NCI-H187 (cell line): ENCODE measurements around the gene OR2T1.
"Not testable (repeated sequence)": the region's sequence is repeated elsewhere in the genome, so short reads cannot be mapped to it uniquely, and the experiment has no call there.

Experiments
- DNase-seq, 2 experiments: peaks; one replicate each; lab custom pipeline; 2025; lab: John Stamatoyannopoulos, UW

OR2T1 gene, protein sequence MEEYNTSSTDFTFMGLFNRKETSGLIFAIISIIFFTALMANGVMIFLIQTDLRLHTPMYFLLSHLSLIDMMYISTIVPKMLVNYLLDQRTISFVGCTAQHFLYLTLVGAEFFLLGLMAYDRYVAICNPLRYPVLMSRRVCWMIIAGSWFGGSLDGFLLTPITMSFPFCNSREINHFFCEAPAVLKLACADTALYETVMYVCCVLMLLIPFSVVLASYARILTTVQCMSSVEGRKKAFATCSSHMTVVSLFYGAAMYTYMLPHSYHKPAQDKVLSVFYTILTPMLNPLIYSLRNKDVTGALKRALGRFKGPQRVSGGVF

GRCh38 chr1:248402748-248403147 is at the start of gene OR2T1:
Gene OR2T1, plus strand, starts transcription at chr1:248403048. Its CDS starts 3,100 bp downstream, at chr1:248406148.
- DNase-seq = no peak

- DNase-seq = no peak
These were observed 43.4 kb upstream of the OR2T1 start for GRCh38 chr1:248359415-248359814.

DNA sequence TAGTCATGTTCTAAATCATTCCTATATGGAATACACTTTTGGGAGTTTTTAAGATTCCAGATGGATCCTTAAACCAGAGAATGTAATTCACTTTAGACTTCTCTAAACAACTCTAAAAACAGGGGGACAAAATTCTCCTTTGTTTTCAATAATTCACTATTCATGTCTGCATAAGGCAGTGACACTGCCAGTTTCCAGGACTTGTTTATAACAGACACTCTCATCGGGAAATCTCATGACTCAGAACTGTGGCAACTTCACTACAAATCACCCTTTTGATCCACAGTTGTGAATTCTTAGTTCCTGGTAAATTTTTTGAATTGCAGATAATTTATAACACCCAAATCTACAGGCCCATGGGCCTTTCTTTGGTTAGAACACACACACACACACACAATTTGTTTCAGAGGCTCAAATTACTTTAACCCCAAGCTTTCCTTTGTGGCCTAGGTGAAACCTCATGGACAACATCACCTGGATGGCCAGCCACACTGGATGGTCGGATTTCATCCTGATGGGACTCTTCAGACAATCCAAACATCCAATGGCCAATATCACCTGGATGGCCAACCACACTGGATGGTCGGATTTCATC is 41.6 kb upstream of the OR2T1 start, which contains the start of gene OR2T4:
Gene OR2T4 (plus strand): TSS at position 545 of the 595 bp plus-strand sequence. CDS start 0 bp downstream, at position 545.
- no peak for DNase-seq

DNA sequence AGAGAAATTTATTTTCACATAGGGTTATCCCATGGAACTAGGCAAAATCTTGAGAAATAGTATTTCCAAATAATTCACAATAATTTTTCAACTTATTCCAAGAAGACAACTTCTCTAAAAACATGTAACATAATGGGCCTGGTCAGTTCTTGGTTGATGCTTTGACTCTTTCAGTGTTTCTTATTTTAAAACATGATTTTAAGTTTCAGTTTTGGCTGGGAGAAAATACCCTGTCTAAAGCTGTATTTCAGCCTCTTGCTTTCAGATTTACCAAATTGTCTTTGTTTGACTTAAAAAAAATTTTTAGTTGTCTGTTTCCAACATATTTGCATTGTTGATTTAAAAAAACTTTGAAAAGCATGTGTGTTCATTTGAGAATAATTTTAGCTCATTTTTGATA is 36.2 kb upstream of the OR2T1 start:
- DNase-seq = no peak

- no peak for DNase-seq
These were observed 30.5 kb upstream of the OR2T1 start for GRCh38 chr1:248372394-248372793.

DNA sequence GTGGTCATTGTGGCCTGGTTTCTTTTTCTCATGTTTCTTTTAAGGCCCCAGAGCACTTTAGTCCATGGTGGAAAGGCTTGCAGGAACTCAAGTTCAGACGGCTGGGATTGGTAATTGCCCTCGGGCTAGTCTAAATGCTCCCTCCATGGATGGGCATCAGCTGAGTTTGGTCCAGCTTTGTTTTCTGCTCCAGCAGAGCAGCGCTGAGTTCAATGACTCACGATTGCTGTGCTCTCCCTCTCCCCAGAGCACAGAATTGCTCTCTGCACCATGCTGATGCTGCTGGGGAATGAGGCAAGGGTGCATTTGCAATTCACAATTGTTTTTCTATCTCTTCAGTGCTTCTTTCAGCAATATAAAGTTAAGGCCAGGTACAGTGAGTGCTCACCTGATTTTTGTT is 29.1 kb upstream of the OR2T1 start:
- DNase-seq = no peak

DNA sequence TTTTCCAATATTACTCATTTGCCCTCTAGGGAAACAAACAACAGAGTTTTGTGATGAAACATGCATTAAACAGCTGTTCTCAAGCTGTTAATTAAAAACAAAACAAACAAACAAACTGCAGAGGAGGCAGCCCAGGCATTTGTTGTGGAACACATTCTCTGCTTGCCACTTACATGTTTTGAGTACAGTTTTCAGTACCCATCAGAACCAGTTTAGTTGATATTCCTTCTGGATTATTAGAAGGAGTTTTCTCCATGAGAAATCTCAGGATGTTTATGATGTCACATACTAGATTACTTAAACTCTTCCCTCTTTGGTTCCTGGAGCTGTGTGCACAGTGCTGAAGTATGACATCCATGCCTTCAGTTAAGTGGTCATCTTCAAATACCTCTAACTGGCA is 27.4 kb upstream of the OR2T1 start, which contains the start of gene OR2T6:
Gene OR2T6 (plus strand): TSS at position 301 of the 400 bp plus-strand sequence. CDS start 11,863 bp downstream, outside the sequence.
- DNase-seq = no peak

DNA sequence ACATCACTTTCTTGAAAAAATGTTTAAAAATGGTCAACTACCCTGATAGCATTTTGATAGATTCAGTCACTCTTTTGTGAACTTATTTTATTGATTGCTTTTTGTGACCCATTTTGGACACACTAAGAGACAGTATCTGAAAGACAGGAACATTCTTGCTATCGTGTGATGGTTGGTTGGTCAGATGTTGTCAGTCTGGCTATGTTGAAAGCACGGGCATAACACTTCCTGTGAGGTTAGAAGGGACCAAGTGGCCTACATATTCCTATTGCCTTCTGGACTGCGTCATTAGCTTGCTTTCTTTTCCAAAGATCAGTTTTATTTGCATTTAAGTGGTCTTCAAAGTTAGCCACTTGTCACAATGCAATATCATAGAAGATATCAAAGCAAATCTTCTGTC is 25.9 kb upstream of the OR2T1 start:
- DNase-seq = no peak

GRCh38 chr1:248380854-248381253 is 22.0 kb upstream of the OR2T1 start:
- no peak for DNase-seq

- DNase-seq = no peak
These were observed 14.4 kb upstream of the OR2T1 start for GRCh38 chr1:248388426-248388825.

GRCh38 chr1:248393050-248393449 is 9.8 kb upstream of the OR2T1 start:
- no peak for DNase-seq

DNA sequence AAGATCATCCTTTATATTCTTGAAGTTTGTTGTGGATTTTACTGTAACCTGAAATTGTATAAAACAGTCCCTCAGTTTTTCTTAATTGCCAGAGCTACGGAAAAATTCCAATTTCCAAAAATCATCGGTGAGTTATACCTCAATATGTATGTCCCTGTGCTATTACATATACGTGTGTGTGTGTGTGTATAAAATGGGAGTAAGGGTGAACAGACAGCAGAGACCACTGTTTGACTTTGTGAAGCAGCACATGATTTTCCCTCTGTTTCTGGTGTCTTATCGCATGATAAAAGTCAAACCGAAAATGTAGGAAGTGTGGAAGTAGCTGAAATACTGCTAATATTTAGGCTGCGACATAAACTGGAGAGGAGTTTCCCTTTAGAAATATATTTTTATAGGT is 1.2 kb downstream of the OR2T1 start:
- no peak for DNase-seq

DNA sequence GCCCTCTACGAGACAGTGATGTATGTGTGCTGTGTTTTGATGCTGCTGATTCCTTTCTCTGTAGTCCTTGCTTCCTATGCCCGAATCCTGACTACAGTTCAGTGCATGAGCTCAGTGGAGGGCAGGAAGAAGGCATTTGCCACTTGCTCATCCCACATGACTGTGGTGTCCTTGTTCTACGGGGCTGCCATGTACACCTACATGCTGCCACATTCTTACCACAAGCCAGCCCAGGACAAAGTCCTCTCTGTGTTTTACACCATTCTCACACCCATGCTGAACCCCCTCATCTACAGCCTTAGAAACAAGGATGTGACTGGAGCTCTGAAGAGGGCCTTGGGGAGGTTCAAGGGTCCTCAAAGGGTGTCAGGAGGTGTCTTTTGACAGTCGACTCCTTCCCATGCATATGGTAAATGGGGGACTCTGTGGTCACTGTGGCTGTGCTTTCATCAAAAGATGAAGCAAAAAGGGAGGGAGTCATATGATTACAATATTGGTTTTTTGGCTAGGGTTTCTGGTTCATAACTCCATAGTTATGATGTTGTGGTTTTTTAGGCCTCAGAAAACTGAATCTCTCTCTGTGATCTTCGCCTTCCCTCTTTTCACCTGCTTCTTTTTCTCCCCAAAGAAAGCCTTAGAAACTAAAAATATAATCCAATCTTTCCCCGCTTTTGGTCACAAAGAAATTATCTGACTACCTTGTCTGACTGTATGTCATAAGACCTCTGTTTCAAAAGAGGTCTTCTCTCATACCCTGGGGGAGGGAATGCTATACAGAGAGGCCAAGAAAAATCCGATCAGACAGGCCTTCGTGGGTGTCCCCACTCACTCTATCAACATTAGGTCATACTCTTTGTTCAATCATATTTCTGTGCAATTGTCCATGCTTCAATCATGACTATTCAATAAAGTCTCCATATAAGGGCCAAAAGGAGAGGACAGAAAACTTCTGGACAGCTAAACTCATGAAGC is 4.2 kb downstream of the OR2T1 start:
- no peak for DNase-seq

- DNase-seq = no peak
These were observed 13.4 kb downstream of the OR2T1 start for GRCh38 chr1:248416226-248416625.

DNA sequence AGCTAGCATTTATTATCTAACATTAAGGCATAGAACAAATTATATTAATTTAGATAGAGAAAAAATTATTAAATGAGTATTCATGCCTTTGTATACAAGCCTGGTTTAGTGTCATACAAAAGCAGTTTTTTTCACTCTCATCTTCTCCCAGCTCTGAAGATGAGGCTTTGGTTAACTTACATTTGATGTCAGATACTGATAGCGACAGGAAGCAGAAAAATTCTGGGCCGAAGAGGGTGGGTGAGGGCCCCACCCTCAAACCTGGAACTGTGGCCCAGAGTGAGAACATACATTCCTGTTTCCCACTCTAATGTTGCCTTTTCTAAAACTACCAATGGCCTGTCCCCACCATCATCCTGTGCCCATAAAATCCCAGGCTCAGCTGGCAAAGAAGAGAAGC is 15.0 kb downstream of the OR2T1 start:
- no peak for DNase-seq

DNA sequence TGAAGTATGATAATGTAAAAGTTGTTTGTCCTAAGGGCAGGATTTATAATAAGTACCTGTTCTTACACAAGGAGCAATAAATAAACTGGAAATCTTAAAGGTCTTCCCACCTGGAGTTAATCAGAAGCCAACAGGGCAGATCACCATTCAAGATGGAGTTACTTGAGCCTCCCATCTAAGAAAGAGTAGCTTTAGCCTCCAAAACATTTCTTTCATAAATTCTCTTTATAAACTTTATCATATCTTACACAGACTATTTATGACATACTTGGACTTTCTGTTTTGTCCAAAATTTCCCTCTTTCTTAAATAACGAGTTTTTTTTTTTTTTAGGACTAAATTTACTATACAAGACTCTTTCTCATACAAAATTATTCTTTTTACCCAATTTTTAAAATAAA is 18.5 kb downstream of the OR2T1 start:
- DNase-seq = no peak

GRCh38 chr1:248427526-248428191 is 24.8 kb downstream of the OR2T1 start:
- not testable (repeated sequence) for DNase-seq

DNA sequence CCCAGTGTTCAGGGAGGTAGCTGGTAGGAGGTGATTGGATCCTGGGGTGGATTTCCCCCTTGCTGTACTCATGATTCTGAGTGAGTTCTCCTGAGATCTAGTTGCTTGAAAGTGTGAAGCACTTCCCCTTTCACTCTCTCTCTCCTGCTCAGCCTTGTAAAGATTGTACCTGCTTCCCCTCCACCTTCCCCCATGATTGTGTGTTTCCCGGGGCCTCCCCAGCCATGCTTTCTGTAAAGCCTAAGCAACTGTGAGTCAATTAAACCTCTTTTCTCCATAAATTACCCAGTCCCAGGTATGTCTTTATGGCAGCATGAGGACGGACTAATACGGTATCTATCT is 25.3 kb downstream of the OR2T1 start:
- DNase-seq = not testable (repeated sequence)

GRCh38 chr1:248431683-248432082 is 28.8 kb downstream of the OR2T1 start:
- DNase-seq = not testable (repeated sequence)

DNA sequence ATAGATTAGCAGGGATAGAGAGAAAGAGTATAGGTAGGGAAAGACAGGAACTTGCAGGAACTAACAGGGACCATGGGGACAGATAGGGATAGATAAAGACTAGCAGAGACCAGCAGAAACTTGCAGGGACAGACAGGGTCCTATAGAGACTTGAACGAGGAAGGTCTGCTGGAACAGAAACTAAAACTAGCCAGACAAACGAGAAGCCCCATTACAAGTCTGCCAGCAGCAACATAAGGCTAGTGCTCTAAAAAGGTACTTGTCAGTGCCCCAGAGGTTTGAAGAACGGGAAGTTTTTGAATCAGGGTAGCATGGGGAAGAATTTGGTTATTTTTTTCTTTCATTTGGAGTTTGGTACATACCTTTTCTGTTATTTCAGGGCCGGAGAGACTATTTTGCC is 29.4 kb downstream of the OR2T1 start:
- not testable (repeated sequence) for DNase-seq

GRCh38 chr1:248433811-248434415 is 31.1 kb downstream of the OR2T1 start:
- DNase-seq = not testable (repeated sequence)
